HepG2 (cell line): ENCODE results near the gene GOLGB1. TPM values are rescaled to one million over a fixed set of nuclear protein-coding genes. Genes with fewer than 3 reads are reported as not detected.

Experiments used
- ATAC-seq: fragments of 200-7000 bp; cut with Tn5 transposase; 3 replicates; pipeline ENCODE4 v1.9.1; 2020; ENCODE audit warnings: mild to moderate bottlenecking, moderate library complexity
- BruUV-seq: library from RNA; stranded (reverse); fragments of 400-500 nt; replicated peaks from 2 replicates; lab custom pipeline; 2021; lab: Mats Ljungman, UMichigan
- CTCF ChIA-PET: fragments of 300-600 bp; formaldehyde crosslinking; extraction: SDS; loops from one replicate; lab custom pipeline; 2021; ENCODE audit warnings: low total read pairs, inconsistent platforms, low intra/inter-chr PET ratio; lab: Yijun Ruan, JAX
- POLR2A ChIA-PET: fragments of 350-600 bp; sonication (Branson Sonifier 250); formaldehyde crosslinking; loops from one replicate; lab custom pipeline; 2020; ENCODE audit warnings: antibody characterized with exemption, inconsistent platforms; lab: Yijun Ruan, JAX
- DNase-seq: peaks from one replicate; pipeline ENCODE4 v3.0.0-alpha.2; 2015; ENCODE audit warnings: low spot score
- FAIRE-seq: peaks from 3 replicates; lab custom pipeline; 2011; peaks lifted over from hg19 to GRCh38; lab: Jason Lieb, UNC
- H2AFZ ChIP-seq: one replicate; pipeline ENCODE4 v1.6.1; 2011; ENCODE audit warnings: low read length, inconsistent platforms
- H3K27ac ChIP-seq: fragments of 300-600 bp; 3 replicates; pipeline ENCODE4 v1.8.0; 2011; ENCODE audit warnings: mixed run types, mild to moderate bottlenecking, mixed read lengths, low read length, inconsistent platforms; ENCODE audit not compliant: insufficient read depth; ENCODE audit errors: extremely low read length
- H3K27me3 ChIP-seq, 2 experiments: fragments of 200-600 bp in 1 of 2; 2 replicates in 1 of 2; 3 replicates in 1 of 2; pipeline versions ENCODE4 v1.6.0 to v1.8.0; 2011; ENCODE audit warnings: low read length in 2 of 2, mild to moderate bottlenecking in 2 of 2, moderate library complexity in 2 of 2, inconsistent platforms in 1 of 2; ENCODE audit not compliant: insufficient read depth in 2 of 2, control insufficient read depth in 1 of 2
- H3K36me3 ChIP-seq, 2 experiments: fragments of 200-600 bp in 1 of 2; replicated peaks in 1 of 2; 2 replicates in 1 of 2; 3 replicates in 1 of 2; pipeline versions ENCODE4 v1.5.1 to v1.8.0; 2011; ENCODE audit warnings: low read length in 2 of 2, inconsistent platforms in 1 of 2; ENCODE audit not compliant: insufficient read depth in 2 of 2, control insufficient read depth in 1 of 2
- H3K4me1 ChIP-seq: 2 replicates; pipeline ENCODE4 v1.5.1; 2012; ENCODE audit warnings: low read length, inconsistent platforms; ENCODE audit not compliant: insufficient read depth
- H3K4me2 ChIP-seq: 2 replicates; pipeline ENCODE4 v1.6.0; 2011; ENCODE audit warnings: low read depth, low read length, inconsistent platforms
- H3K4me3 ChIP-seq, 3 experiments: fragments of 200-600 bp in 1 of 3; sonication (generic), shearing (Covaris generic) in 1 of 3; replicated peaks in 1 of 3; 2 replicates each; pipeline ENCODE4 v1.5.1; 2011 to 2016; ENCODE audit warnings: low read length in 3 of 3, inconsistent platforms in 2 of 3, low read depth in 2 of 3, mild to moderate bottlenecking in 2 of 3, control low read depth in 1 of 3, mixed read lengths in 1 of 3; ENCODE audit not compliant: insufficient read depth in 1 of 3
- H3K79me2 ChIP-seq: one replicate; pipeline ENCODE4 v1.6.1; 2011; ENCODE audit warnings: low read length, inconsistent platforms; ENCODE audit not compliant: insufficient read depth
- H3K9ac ChIP-seq: 2 replicates; pipeline ENCODE4 v1.6.0; 2011; ENCODE audit warnings: mild to moderate bottlenecking, low read depth, low read length, inconsistent platforms; ENCODE audit not compliant: insufficient read depth
- H3K9me3 ChIP-seq: 2 replicates; pipeline ENCODE4 v1.5.1; 2012; ENCODE audit warnings: mild to moderate bottlenecking, low read length
- H4K20me1 ChIP-seq: 2 replicates; pipeline ENCODE4 v1.6.0; 2011; ENCODE audit warnings: inconsistent platforms, mild to moderate bottlenecking, low read length, moderate library complexity; ENCODE audit not compliant: insufficient read depth
- PRDM10 ChIP-seq: sonication (generic); formaldehyde crosslinking; IDR thresholded peaks from 2 replicates; pipeline ENCODE4 v1.4.0; 2020; ENCODE audit warnings: low read depth, missing genetic modification reagents
- REST ChIP-seq, 2 experiments: IDR thresholded peaks; 2 replicates each; pipeline ENCODE4 v1.6.1; 2011 to 2012; ENCODE audit warnings: low read length in 2 of 2, borderline replicate concordance in 1 of 2, low read depth in 1 of 2, mild to moderate bottlenecking in 1 of 2, moderate library complexity in 1 of 2
- ZFP41 ChIP-seq: sonication (generic); formaldehyde crosslinking; IDR thresholded peaks from 2 replicates; pipeline ENCODE4 v1.4.0; 2020; ENCODE audit warnings: mild to moderate bottlenecking, missing genetic modification reagents, borderline replicate concordance
- ZNF260 ChIP-seq: sonication (generic); formaldehyde crosslinking; IDR thresholded peaks from 2 replicates; pipeline ENCODE4 v1.4.0; 2020; ENCODE audit warnings: missing genetic modification reagents, low read depth, mild to moderate bottlenecking, borderline replicate concordance
- ZNF709 ChIP-seq: sonication (generic); formaldehyde crosslinking; IDR thresholded peaks from 2 replicates; pipeline ENCODE4 v1.5.0; 2020; ENCODE audit warnings: mild to moderate bottlenecking, missing genetic modification reagents
- WGBS: methylation state at CpG from one replicate; pipeline ENCODE4 v1.1.6; 2017; ENCODE audit warnings: low lambda C conversion rate; 5-methylcytosine and 5-hydroxymethylcytosine counted together
- in situ Hi-C: cut with HindIII; loops from 2 replicates; pipeline ENCODE4 v1.10.0; 2017; ENCODE audit warnings: low pct_unique_long_range_greater_than_20kb; ENCODE audit not compliant: extremely low pct_ligation_motif_present
- intact Hi-C: fragments of 100-400 bp; cut with micrococcal nuclease; formaldehyde crosslinking; loops from one replicate; pipeline ENCODE4 v1.10.0; 2022; ENCODE audit not compliant: unreplicated experiment
- polyA plus RNA-seq, 8 experiments: library from polyadenylated mRNA; depleted of rRNA in 3 of 8; stranded (reverse) in 7 of 8; unstranded in 1 of 8; fragments of >200 nt; fragmentation: Illumina TruSeq in 4 of 8; extraction: Trizol in 4 of 8; gene quantifications; 2 replicates each; pipeline versions ENCODE4 v1.2.1 to v1.2.3, GENCODE V29; 2011 to 2016; ENCODE audit warnings: low read depth in 4 of 8, missing spikeins in 1 of 8, mixed read lengths in 1 of 8; ENCODE audit not compliant: insufficient read depth in 1 of 8
- total RNA-seq, 5 experiments: library from RNA; depleted of rRNA; stranded (reverse); fragments of >200 nt; fragmentation: Illumina TruSeq; extraction: Trizol; gene quantifications; 2 replicates each; pipeline ENCODE4 v1.2.3, GENCODE V29; 2016; ENCODE audit warnings: low read depth in 1 of 5

Gene GOLGB1
- total and polyA plus RNA-seq, 2 of the 13 experiments (the other 11 are each of a cell fraction or from before 2014, with no cell fraction given): 13.1 to 39.5 TPM

GRCh38 chr3:121794264-121794983 is 44.9 kb upstream of the GOLGB1 start (continued):
- TF ChIP-seq PRDM10 (CRISPR knock-in tag): no peak
- TF ChIP-seq, all 625 proteins: peak for 0

GRCh38 chr3:121793078-121793477 is 43.5 kb upstream of the GOLGB1 start:
- ATAC-seq (no peak), DNase-seq (no peak), FAIRE-seq (no peak)
- ChIA-PET CTCF (no interaction called here), POLR2A (no interaction called here)
- H3K9me3 ChIP-seq: no peaks in the 10 kb centered on the region
- H3K27me3 ChIP-seq: no peaks in the 10 kb centered on the region; a peak in 1 of 5 replicates
- H3K27ac ChIP-seq: no peak overlapping the region
- BruUV-seq: no TSS peak
- no peak overlapping the region for H3K4me2 ChIP-seq
- no peaks in the 10 kb centered on the region for H3K79me2 ChIP-seq
- 98% methylated on average over 3 of the region's 3 CpGs for WGBS
- in situ Hi-C loops: no loop called here
- no peak for TF ChIP-seq REST (IDR thresholded peaks at IDR 0.05; ENCODE audit: borderline replicate concordance in 1 of 2, low read depth in 1 of 2, low read length in 2 of 2)
- no peak for TF ChIP-seq ZNF709 (CRISPR knock-in tag)
- TF ChIP-seq ZNF260 (CRISPR knock-in tag): no peak
- TF ChIP-seq ZFP41 (CRISPR knock-in tag): no peak
- H3K9ac ChIP-seq: no peak overlapping the region
- H3K4me1 ChIP-seq: no peaks in the 10 kb centered on the region
- intact Hi-C loops: no loop called here
- H4K20me1 ChIP-seq: no peaks in the 10 kb centered on the region
- no peak overlapping the region for H2AFZ ChIP-seq
- H3K4me3 ChIP-seq: no peak overlapping the region
- H3K36me3 ChIP-seq: peaks cover 2 to 34% of the 10 kb centered on the region in 2 experiments; a peak in 3 of 5 replicates
